ENCODE measurements around the gene LECT2.

GRCh38 chr5:135944967-135945560 is 9.7 kb downstream of the LECT2 start:
- TF ChIP-seq REST (IDR thresholded peaks at IDR 0.05; ENCODE audit: unreplicated experiment) (no peak), ZNF114 (CRISPR knock-in tag; IDR thresholded peaks at IDR 0.05) (no peak), EZH2 (IDR thresholded peaks at IDR 0.05; ENCODE audit: low read depth, unreplicated experiment) (no peak), POLR2AphosphoS5 (IDR thresholded peaks at IDR 0.05; ENCODE audit: low read depth) (no peak), EZH2phosphoT487 (IDR thresholded peaks at IDR 0.05; ENCODE audit: unreplicated experiment) (no peak), STAT1 (IDR thresholded peaks at IDR 0.05; ENCODE audit: unreplicated experiment) (no peak)
- TF ChIP-seq, protein P1, sequence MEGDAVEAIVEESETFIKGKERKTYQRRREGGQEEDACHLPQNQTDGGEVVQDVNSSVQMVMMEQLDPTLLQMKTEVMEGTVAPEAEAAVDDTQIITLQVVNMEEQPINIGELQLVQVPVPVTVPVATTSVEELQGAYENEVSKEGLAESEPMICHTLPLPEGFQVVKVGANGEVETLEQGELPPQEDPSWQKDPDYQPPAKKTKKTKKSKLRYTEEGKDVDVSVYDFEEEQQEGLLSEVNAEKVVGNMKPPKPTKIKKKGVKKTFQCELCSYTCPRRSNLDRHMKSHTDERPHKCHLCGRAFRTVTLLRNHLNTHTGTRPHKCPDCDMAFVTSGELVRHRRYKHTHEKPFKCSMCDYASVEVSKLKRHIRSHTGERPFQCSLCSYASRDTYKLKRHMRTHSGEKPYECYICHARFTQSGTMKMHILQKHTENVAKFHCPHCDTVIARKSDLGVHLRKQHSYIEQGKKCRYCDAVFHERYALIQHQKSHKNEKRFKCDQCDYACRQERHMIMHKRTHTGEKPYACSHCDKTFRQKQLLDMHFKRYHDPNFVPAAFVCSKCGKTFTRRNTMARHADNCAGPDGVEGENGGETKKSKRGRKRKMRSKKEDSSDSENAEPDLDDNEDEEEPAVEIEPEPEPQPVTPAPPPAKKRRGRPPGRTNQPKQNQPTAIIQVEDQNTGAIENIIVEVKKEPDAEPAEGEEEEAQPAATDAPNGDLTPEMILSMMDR (conservative IDR thresholded peaks at IDR 0.05; ENCODE audit: low read depth in 2 of 2), result peak; percentile 87 to 93
